K562 (cell line): Measurements from ENCODE around the gene KCP. TPM values are rescaled to one million over a fixed set of nuclear protein-coding genes. Genes with fewer than 3 reads are reported as not detected.

Source experiments
- EGR1 ChIP-seq: fragments of 450-650 bp; conservative IDR thresholded peaks from 2 replicates; pipeline ENCODE4 v1.6.1; 2017; ENCODE audit warnings: mild to moderate bottlenecking
- GATA2 ChIP-seq: sonication (generic); formaldehyde crosslinking; IDR thresholded peaks from 2 replicates; pipeline ENCODE4 v1.4.0; 2020; ENCODE audit warnings: mild to moderate bottlenecking, missing genetic modification reagents
- HMG20B ChIP-seq: fragments of 250-450 bp; sonication (Bioruptor Pico); IDR thresholded peaks from 2 replicates; pipeline ENCODE4 v1.5.0; 2021; ENCODE audit warnings: mild to moderate bottlenecking
- JUNB ChIP-seq: fragments of 450-650 bp; formaldehyde crosslinking; conservative IDR thresholded peaks from 2 replicates; pipeline ENCODE4 v1.4.0; 2020; ENCODE audit warnings: mild to moderate bottlenecking
- MCM2 ChIP-seq: fragments of 450-650 bp; IDR thresholded peaks from 2 replicates; pipeline ENCODE4 v1.6.1; 2017; ENCODE audit warnings: low read depth, mild to moderate bottlenecking
- MIER1 ChIP-seq: fragments of 450-650 bp; IDR thresholded peaks from 2 replicates; pipeline ENCODE4 v1.6.1; 2016; ENCODE audit warnings: antibody characterized with exemption, mild to moderate bottlenecking, low read depth
- NR3C1 ChIP-seq: sonication (generic); formaldehyde crosslinking; IDR thresholded peaks from 2 replicates; pipeline ENCODE4 v1.8.1; 2022; ENCODE audit warnings: missing genetic modification reagents
- PHB ChIP-seq: fragments of 250-450 bp; sonication (Bioruptor Pico); IDR thresholded peaks from 2 replicates; pipeline ENCODE4 v1.5.0; 2021
- PHF8 ChIP-seq: fragments of 200-600 bp; sonication (generic); IDR thresholded peaks from 2 replicates; pipeline ENCODE4 v1.6.1; 2012; ENCODE audit warnings: mixed run types, mild to moderate bottlenecking, inconsistent platforms, low read length, moderate library complexity, borderline replicate concordance
- POLR2A ChIP-seq: fragments of 450-650 bp; conservative IDR thresholded peaks from 2 replicates; pipeline ENCODE4 v1.6.1; 2016
- POLR2H ChIP-seq: IDR thresholded peaks from 2 replicates; pipeline ENCODE4 v1.6.1; 2016; ENCODE audit warnings: missing genetic modification characterization, low read depth, mild to moderate bottlenecking, control low read depth, missing compliant biosample characterization, moderate library complexity
- RBM14 ChIP-seq: fragments of 200-400 bp; formaldehyde crosslinking; IDR thresholded peaks from 2 replicates; pipeline ENCODE4 v1.6.1; 2018; ENCODE audit warnings: low read depth, mild to moderate bottlenecking, low read length, moderate library complexity, borderline replicate concordance; ENCODE audit not compliant: insufficient read depth
- RFX7 ChIP-seq: fragments of 250-450 bp; sonication (Bioruptor Pico); IDR thresholded peaks from 2 replicates; pipeline ENCODE4 v1.5.1; 2021; ENCODE audit warnings: mild to moderate bottlenecking
- RHOXF2B ChIP-seq: fragments of 250-450 bp; sonication (Bioruptor Pico); conservative IDR thresholded peaks from 2 replicates; pipeline ENCODE4 v1.5.1; 2021
- TAF9B ChIP-seq: fragments of 450-650 bp; IDR thresholded peaks from 2 replicates; pipeline ENCODE4 v1.6.1; 2018; ENCODE audit warnings: mild to moderate bottlenecking; ENCODE audit not compliant: partially characterized antibody
- TRIM24 ChIP-seq, 2 experiments: fragments of 450-650 bp; IDR thresholded peaks; 2 replicates each; pipeline ENCODE4 v1.6.1; 2016
- ZBTB8A ChIP-seq: fragments of 450-650 bp; IDR thresholded peaks from 2 replicates; pipeline ENCODE4 v1.6.1; 2018; ENCODE audit warnings: mild to moderate bottlenecking, moderate library complexity; ENCODE audit not compliant: partially characterized antibody
- ZNF311 ChIP-seq: fragments of 250-450 bp; sonication (Bioruptor Pico); IDR thresholded peaks from 2 replicates; pipeline ENCODE4 v1.4.0; 2020; ENCODE audit warnings: mild to moderate bottlenecking, moderate library complexity
- ZNF347 ChIP-seq: fragments of 450-650 bp; formaldehyde crosslinking; IDR thresholded peaks from 2 replicates; pipeline ENCODE4 v1.4.0; 2020; ENCODE audit warnings: low read depth, mild to moderate bottlenecking, moderate library complexity
- polyA plus RNA-seq, 8 experiments: library from polyadenylated mRNA; depleted of rRNA in 4 of 8; stranded (reverse) in 5 of 8; unstranded in 3 of 8; fragments of >200 nt; fragmentation: Nextera tagmentation in 2 of 8; fragmentation: Illumina TruSeq in 1 of 8; extraction: Ambion mirVana in 2 of 8; extraction: Trizol in 1 of 8; gene quantifications; 2 replicates each; pipeline versions ENCODE4 v1.2.1 to v1.2.3, GENCODE V29; 2011 to 2014; ENCODE audit warnings: inconsistent platforms in 1 of 8, missing spikeins in 1 of 8
- total RNA-seq, 7 experiments: library from RNA; depleted of rRNA in 6 of 7; stranded (reverse); fragments of >200 nt in 6 of 7; fragmentation: Illumina TruSeq in 2 of 7; extraction: Trizol in 2 of 7; gene quantifications; 2 replicates each; pipeline versions ENCODE4 v1.2.1 to v1.2.3, GENCODE V29; 2011 to 2021; ENCODE audit warnings: low replicate concordance in 1 of 7
- TF ChIP-seq, protein P1 (sequence below), 3 experiments: fragments of 200-800 bp in 1 of 3; sonication (Bioruptor generic) in 1 of 3; sonication (generic) in 1 of 3; formaldehyde crosslinking in 1 of 3; IDR thresholded peaks; 2 replicates each; pipeline versions ENCODE4 v1.6.1 to v1.8.0; 2016 to 2022; ENCODE audit warnings: mild to moderate bottlenecking in 2 of 3, missing compliant biosample characterization in 2 of 3, missing genetic modification characterization in 2 of 3, missing genetic modification reagents in 1 of 3
- TF ChIP-seq, protein P2 (sequence below): fragments of 250-450 bp; sonication (Bioruptor Pico); IDR thresholded peaks from 2 replicates; pipeline ENCODE4 v1.4.0; 2020; ENCODE audit warnings: mild to moderate bottlenecking, moderate library complexity, borderline replicate concordance
- TF ChIP-seq, protein P3 (sequence below): IDR thresholded peaks from 3 replicates; pipeline ENCODE4 v1.6.1; 2011; ENCODE audit warnings: borderline replicate concordance, mild to moderate bottlenecking; ENCODE audit not compliant: insufficient read length, insufficient read depth
- TF ChIP-seq, protein P4 (sequence below): sonication (generic); formaldehyde crosslinking; IDR thresholded peaks from 2 replicates; pipeline ENCODE4 v1.8.0; 2022; ENCODE audit warnings: mild to moderate bottlenecking, low read depth, missing genetic modification reagents

The KCP gene
- total and polyA plus RNA-seq, 9 of the 15 experiments (the other 6 are each of a cell fraction or from before 2014, with no cell fraction given): 0.06 to 0.17 (median 0.12) TPM; not detected in 3

DNA sequence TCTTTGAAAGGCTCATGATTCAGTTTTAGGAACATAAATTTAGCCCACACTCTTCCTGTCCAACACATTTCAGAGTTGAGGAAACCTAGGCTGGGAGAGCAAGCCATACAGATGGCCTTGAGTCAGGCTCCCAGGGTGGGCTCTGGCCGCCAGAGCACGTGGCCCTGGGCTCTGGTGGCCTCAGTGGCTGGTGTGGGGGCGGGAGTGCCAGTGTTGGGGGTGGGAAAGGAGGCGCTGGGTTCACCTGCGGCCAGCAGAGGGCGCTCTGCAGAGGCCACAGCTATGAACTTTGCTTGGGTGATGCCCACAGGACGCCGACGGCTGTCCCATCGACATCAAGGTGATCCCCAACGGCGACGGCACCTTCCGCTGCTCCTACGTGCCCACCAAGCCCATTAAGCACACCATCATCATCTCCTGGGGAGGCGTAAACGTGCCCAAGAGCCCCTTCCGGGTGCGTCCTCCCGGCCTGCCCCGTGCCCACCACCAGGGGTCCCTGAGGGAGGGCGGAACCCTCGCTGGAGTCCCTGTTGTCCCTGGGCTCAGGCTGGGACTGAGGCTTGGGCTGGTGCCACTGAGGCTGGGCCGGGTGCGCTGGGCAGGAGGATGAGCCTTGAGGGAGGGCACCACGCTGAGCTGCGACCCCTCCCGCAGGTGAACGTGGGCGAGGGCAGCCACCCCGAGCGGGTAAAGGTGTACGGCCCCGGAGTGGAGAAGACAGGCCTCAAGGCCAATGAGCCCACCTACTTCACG lies 68.4 kb downstream of the KCP start (continued):
- TF ChIP-seq, protein P1, sequence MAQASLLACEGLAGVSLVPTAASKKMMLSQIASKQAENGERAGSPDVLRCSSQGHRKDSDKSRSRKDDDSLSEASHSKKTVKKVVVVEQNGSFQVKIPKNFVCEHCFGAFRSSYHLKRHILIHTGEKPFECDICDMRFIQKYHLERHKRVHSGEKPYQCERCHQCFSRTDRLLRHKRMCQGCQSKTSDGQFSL (CRISPR knock-in tag; IDR thresholded peaks at IDR 0.05): peak; percentile 55; the same call in 1 of the 2 replicates
- TF ChIP-seq, protein P1 (tag; IDR thresholded peaks at IDR 0.05): peak in 1 of 2 experiments; percentile 75; a peak in 1 of 4 replicates
- TF ChIP-seq ZNF347 (CRISPR knock-in tag) (no peak), PHF8 (no peak), ZBTB8A (no peak), MCM2 (no peak), ZNF311 (CRISPR knock-in tag) (no peak), NR3C1 (0 out of 2 replicates have a peak, but pooled peaks have one; percentile 15), RFX7 (CRISPR knock-in tag) (no peak), POLR2H (tag) (no peak), GATA2 (CRISPR knock-in tag) (no peak), HMG20B (no peak), PHB (no peak), POLR2A (0 out of 2 replicates have a peak, but pooled peaks have one; percentile 31), MIER1 (no peak), JUNB (CRISPR knock-in tag) (no peak), RBM14 (peak; percentile 90; the same call in 1 of the 2 replicates), RHOXF2B (CRISPR knock-in tag) (no peak), EGR1 (peak; percentile 96), TAF9B (no peak), TRIM24 (IDR thresholded peaks at IDR 0.05) (0 out of 4 replicates have a peak, but pooled peaks of 1 of the 2 experiments have one; percentile 12)
- TF ChIP-seq, protein P2, sequence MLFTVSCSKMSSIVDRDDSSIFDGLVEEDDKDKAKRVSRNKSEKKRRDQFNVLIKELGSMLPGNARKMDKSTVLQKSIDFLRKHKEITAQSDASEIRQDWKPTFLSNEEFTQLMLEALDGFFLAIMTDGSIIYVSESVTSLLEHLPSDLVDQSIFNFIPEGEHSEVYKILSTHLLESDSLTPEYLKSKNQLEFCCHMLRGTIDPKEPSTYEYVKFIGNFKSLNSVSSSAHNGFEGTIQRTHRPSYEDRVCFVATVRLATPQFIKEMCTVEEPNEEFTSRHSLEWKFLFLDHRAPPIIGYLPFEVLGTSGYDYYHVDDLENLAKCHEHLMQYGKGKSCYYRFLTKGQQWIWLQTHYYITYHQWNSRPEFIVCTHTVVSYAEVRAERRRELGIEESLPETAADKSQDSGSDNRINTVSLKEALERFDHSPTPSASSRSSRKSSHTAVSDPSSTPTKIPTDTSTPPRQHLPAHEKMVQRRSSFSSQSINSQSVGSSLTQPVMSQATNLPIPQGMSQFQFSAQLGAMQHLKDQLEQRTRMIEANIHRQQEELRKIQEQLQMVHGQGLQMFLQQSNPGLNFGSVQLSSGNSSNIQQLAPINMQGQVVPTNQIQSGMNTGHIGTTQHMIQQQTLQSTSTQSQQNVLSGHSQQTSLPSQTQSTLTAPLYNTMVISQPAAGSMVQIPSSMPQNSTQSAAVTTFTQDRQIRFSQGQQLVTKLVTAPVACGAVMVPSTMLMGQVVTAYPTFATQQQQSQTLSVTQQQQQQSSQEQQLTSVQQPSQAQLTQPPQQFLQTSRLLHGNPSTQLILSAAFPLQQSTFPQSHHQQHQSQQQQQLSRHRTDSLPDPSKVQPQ (CRISPR knock-in tag): no peak
- TF ChIP-seq, protein P3, sequence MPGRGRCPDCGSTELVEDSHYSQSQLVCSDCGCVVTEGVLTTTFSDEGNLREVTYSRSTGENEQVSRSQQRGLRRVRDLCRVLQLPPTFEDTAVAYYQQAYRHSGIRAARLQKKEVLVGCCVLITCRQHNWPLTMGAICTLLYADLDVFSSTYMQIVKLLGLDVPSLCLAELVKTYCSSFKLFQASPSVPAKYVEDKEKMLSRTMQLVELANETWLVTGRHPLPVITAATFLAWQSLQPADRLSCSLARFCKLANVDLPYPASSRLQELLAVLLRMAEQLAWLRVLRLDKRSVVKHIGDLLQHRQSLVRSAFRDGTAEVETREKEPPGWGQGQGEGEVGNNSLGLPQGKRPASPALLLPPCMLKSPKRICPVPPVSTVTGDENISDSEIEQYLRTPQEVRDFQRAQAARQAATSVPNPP: no peak
- TF ChIP-seq, protein P4, sequence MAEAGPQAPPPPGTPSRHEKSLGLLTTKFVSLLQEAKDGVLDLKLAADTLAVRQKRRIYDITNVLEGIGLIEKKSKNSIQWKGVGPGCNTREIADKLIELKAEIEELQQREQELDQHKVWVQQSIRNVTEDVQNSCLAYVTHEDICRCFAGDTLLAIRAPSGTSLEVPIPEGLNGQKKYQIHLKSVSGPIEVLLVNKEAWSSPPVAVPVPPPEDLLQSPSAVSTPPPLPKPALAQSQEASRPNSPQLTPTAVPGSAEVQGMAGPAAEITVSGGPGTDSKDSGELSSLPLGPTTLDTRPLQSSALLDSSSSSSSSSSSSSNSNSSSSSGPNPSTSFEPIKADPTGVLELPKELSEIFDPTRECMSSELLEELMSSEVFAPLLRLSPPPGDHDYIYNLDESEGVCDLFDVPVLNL: 0 out of 2 replicates have a peak, but pooled peaks have one; percentile 11
